Lower leg skin (tissue), 4 donors: Measurements from ENCODE around the gene SLC17A9. TPM values are rescaled to one million over a fixed set of nuclear protein-coding genes. Genes with fewer than 3 reads are reported as not detected.

Experiments used
- DNase-seq, 2 donors: peaks; one replicate each; pipeline ENCODE4 v3.0.0-alpha.2; 2019; ENCODE audit warnings: low spot score in 2 of 2
- H3K4me3 ChIP-seq: fragments of 200-600 bp; sonication (generic); 2 replicates; pipeline ENCODE4 v1.5.1; 2017; ENCODE audit warnings: mild to moderate bottlenecking, low read depth; ENCODE audit not compliant: poor library complexity, severe bottlenecking
- CTCF ChIP-seq, 3 donors: fragments of 450-650 bp; IDR thresholded peaks; one replicate each; pipeline ENCODE4 v1.5.1; 2016; ENCODE audit warnings: antibody characterized with exemption in 3 of 3, mild to moderate bottlenecking in 3 of 3, moderate library complexity in 2 of 3
- POLR2A ChIP-seq, 2 donors: fragments of 450-650 bp; IDR thresholded peaks; one replicate each; pipeline ENCODE4 v1.6.1; 2016 to 2017; ENCODE audit warnings: antibody characterized with exemption in 2 of 2, mild to moderate bottlenecking in 1 of 2, moderate library complexity in 1 of 2
- WGBS, 2 donors: methylation state at CpG; one replicate each; pipeline ENCODE4 v1.1.5; 2018; 5-methylcytosine and 5-hydroxymethylcytosine counted together
- intact Hi-C: fragments of 100-400 bp; cut with DNase I; formaldehyde crosslinking; loops from one replicate; pipeline ENCODE4 v1.15.0; 2023; ENCODE audit warnings: low total_unique reads
- total RNA-seq, 4 donors: library from RNA; depleted of rRNA; stranded (reverse); fragments of >200 nt; gene quantifications; one replicate each; pipeline ENCODE4 v1.1.0, GENCODE V29; 2016

Gene SLC17A9
- total RNA-seq, 4 donors from 2014 or later: 0.46 to 1.1 (median 0.73) TPM

- TF ChIP-seq POLR2A (IDR thresholded peaks at IDR 0.05) (no peak), CTCF (IDR thresholded peaks at IDR 0.05) (no peak)
- no peak for DNase-seq
- 72 to 78% methylated on average over 16 of the region's 16 CpGs for WGBS, 2 donors
- no peak overlapping the region for H3K4me3 ChIP-seq
- intact Hi-C loops: no loop called here
Observed at GRCh38 chr20:62907384-62908317, 44.9 kb upstream of the SLC17A9 start.

- TF ChIP-seq CTCF (IDR thresholded peaks at IDR 0.05): no peak
- WGBS, 2 donors: 77% methylated on average over 18 of the region's 18 CpGs
- H3K4me3 ChIP-seq: no peak overlapping the region
- intact Hi-C loops: no loop called here
- no peak for DNase-seq
Observed at GRCh38 chr20:62908971-62909791, 43.3 kb upstream of the SLC17A9 start.

GRCh38 chr20:62910217-62910766 is 42.2 kb upstream of the SLC17A9 start:
- intact Hi-C loops: no loop called here
- no peak for DNase-seq
- 90 to 93% methylated on average over 11 of the region's 11 CpGs for WGBS, 2 donors
- TF ChIP-seq CTCF (IDR thresholded peaks at IDR 0.05) (no peak), POLR2A (IDR thresholded peaks at IDR 0.05) (no peak)
- H3K4me3 ChIP-seq: no peak overlapping the region

GRCh38 chr20:62910777-62911497 is 41.6 kb upstream of the SLC17A9 start:
- no peak for DNase-seq
- WGBS, 2 donors: 94 to 95% methylated on average over 44 to 45 of the region's 45 CpGs
- TF ChIP-seq CTCF (IDR thresholded peaks at IDR 0.05) (no peak), POLR2A (IDR thresholded peaks at IDR 0.05) (no peak)
- intact Hi-C loops: no loop called here
- H3K4me3 ChIP-seq: no peak overlapping the region

GRCh38 chr20:62911701-62912280 is 40.7 kb upstream of the SLC17A9 start:
- intact Hi-C loops: no loop called here
- no peak overlapping the region for H3K4me3 ChIP-seq
- TF ChIP-seq POLR2A (IDR thresholded peaks at IDR 0.05): no peak
- no peak for TF ChIP-seq CTCF (IDR thresholded peaks at IDR 0.05)
- no peak for DNase-seq
- WGBS, 2 donors: 77 to 81% methylated on average over 10 of the region's 10 CpGs
